ENCODE results near the gene KLHL3.
"Not testable (repeated sequence)": the region's sequence is repeated elsewhere in the genome, so short reads cannot be mapped to it uniquely, and the experiment has no call there.

The KLHL3 gene

DNA sequence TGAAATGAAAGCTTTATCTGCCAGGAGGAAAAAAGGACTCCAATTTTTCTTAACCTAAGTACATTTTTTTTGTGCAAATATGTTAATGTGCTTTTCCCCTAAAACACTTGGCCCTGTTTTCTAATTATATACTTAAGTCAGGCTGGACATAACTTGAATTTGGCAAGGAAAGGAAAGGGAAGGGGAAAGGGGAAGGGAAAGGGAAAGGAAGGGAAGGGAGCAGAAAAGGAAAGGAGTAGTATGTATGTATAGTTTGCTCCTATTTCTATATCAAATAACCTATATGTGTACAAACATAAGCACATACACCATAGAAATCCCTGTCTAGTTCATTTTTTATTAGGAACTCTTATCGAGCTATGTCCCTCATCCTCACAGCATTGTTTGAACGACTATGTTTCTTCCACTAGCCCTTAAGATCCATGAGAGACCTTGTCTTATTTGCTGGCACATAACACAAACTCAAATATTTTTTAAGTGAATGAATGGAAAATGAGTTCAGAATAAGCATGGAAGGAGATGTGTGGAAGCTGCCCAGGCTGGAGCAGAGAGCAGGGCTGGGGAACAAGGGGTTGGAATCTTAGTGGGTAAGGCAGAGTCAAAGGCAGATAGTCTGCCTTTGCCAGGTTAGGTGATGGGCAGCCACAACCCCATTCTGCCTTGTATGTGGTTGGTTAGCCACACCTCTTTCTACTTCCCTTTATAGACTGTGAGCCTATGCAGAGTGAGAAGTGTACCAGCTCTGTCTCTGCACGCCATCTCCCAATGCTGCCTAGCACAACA is 70.0 kb downstream of the KLHL3 start:
- ATAC-seq, result peak; percentile 97

DNA sequence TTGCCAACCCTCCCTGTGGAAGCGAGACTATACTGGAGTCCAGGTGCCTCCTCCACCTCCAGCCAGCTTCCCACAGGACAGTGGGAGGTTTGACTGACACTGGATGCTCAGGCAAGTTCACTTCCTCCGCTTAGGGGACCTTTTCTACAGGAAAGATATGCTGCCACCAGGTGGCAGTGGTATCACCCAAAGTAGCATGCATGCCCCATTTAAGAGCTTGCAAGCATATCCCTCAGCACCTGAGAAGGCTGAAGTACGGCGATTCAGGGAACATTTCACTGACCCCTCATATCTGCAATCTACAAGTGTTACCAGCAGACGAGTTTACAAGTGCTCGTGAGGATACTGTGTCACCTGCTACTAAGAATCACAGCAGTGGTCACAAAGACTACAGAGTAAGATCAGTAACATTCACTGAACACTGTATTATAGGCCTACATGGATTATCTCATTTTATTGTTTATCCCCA is 75.5 kb downstream of the KLHL3 start:
- peak; percentile 72 to 86 for ATAC-seq

DNA sequence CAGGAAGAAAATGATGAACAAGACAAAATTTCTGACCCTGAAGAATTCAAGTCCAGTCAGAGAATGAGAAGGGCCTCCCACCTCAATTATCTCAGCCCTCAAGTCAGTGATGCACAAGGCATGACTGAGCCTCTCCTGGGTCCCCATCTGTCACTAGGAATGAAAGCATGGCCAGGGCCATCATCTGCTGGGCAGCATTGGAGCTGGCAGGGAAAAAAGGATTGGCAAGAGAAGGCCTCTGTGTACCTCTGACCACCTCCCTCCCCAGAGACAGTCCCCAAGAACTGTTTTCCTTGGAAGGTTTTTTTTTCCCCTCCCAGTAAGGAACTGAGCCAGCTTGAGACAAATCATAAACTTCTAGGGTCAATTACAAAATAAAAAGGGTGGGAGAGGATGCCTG is 76.7 kb downstream of the KLHL3 start:
- no peak for ATAC-seq

DNA sequence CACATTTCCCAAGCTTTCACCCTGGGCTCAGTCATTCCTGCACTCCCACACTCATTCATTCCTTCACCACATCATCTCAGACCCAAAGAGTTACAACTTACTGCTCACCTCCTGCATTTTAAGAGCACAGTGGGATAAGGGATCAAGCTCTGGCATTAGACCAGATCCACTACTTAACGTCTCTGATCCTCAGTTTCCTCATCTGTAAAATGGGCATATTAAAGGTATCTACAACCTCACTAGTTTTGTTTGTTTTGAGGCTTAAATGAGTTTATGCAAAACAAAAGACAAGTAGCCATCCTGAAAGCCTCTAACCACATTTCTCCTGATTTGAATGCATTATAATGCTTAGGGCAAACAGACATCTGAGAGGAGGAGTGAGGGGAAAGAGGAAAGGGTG is 77.6 kb downstream of the KLHL3 start:
- ATAC-seq, result no peak

GRCh38 chr5:137657073-137657472 is 78.8 kb downstream of the KLHL3 start:
- no peak for ATAC-seq

GRCh38 chr5:137656558-137656957 is 79.3 kb downstream of the KLHL3 start:
- ATAC-seq, result no peak

GRCh38 chr5:137651022-137651421 is 84.9 kb downstream of the KLHL3 start:
- ATAC-seq, result no peak

DNA sequence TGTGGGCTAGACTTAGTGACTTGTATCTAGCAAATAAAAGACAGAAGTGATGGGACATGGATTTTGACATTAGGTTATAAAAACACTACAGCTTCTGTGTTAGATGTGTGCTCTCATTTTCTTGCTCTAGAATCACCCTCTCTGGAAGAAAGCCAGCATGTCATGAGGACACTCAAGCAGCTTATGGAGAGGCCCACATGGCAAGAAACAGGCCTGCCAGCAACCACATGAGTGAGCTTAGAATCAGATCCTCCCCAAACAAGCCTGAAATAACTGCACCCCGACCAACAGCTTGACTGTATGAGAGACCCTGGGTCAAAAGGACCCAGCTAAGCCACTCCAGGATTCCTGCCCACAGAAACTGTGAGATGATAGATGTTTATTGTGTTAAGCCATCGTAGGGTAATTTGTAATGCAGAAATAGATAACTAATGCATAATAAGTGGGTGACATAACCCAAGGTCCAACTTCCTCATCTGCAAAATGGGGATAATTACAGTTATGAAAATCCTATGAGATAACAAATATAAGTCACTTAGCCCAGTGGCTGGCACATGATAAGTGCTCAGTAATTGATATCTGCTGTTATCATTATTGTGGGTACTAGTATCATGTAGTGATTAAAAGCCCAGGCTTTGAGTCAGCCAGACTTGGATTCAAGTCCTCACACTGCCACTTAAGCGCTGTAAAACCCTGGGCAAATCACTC is 86.5 kb downstream of the KLHL3 start:
- ATAC-seq, result no peak

GRCh38 chr5:137648361-137648760 is 87.5 kb downstream of the KLHL3 start:
- no peak for ATAC-seq

DNA sequence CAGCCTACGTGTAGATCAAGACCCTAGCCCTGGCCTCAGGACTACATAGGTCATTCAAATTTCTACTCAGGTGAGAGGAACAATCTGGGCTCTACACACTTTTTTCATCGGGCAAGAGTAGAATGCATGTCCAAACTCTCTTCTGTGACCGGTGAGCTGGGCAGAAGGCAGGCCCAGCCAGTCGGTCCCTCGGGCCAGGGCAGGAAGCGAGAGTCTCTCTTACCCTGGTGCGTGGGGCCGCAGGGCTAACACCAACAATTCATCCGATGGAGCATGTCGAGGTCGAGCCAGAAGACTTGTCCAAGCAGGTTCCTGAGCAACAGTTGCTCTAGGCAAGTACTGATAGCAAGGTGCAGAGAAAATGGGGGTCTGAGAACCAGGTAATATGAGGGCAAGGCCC is 88.5 kb downstream of the KLHL3 start:
- no peak for ATAC-seq

- ATAC-seq, result no peak
These were observed 89.1 kb downstream of the KLHL3 start for GRCh38 chr5:137646761-137647160.

DNA sequence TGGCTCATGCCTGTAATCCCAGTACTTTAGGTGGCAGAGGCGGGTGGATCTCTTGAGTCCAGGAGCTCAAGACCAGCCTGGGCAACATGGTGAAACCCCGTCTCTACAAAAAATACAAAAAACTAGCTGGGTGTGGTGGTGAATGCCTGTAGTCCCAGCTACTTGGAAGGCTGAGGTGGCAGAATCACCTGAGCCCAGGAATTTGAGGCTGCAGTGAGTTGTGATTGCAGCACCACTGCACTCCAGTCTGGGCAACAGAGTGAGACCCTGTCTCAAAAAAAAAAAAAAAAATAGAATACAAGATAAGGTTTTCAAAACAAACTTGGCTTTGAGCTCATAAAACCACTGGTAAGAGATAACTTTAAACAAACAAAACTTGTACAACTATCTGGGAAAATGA is 92.8 kb downstream of the KLHL3 start:
- ATAC-seq, result not testable (repeated sequence)

DNA sequence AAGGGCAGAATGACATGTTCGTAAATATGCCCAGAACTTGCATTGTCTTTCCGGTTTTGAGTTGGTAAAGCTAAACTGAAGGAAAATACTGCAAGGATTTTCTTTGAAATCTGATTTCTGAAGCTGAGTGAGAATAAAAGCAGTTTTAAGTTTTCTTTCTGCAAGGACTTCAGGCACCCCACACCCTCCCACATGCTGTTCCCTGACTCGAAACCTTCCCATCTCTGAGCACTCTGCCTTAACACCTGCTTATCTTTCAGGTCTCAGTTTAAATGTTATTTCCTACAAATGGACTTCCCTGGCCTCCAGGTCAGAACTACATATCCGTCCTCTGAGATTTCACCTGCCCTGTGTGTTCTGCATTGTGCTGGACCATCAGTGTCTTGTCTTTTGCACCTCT is 93.8 kb downstream of the KLHL3 start:
- no peak for ATAC-seq

DNA sequence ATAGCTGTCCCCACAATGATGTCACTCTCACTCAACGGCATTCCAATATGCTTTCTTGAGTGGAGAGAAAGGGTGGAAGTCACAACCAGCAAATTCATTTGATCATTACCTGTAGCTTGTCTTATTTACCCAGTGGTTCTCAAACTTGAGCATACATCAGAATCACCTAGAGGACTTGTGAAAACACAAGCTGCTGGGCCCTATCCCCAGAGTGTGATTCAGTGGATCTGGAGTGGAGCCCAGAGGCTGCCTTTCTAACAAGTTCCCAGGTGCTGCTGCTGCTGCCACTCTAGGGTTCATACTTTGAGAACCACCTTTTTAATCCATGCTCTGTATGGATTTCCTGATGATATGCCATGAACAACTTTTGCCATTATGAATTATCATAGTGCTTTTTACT is 94.7 kb downstream of the KLHL3 start:
- ATAC-seq, result no peak

DNA sequence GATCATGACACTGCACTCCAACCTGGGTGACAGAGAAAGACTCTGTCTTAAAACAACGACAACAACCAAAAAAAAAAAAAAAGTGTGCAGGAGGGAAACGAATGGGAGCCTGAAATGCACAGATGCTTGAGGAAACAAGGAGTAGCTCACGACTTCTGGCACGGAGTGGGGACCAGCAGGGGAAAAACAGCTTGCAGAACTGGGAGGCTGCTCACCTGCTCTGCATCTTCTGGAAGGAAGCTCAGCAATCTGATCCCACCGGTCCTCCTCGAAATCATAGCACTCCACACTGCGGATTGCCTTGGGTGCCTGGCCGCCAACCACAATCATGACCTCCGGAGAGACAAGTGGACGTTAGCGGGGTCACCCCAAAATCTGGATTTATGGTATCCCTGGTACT is 96.2 kb downstream of the KLHL3 start:
- ATAC-seq, result no peak

GRCh38 chr5:137638841-137639240 is 97.0 kb downstream of the KLHL3 start:
- ATAC-seq, result no peak

GRCh38 chr5:137636830-137637714 is 98.8 kb downstream of the KLHL3 start:
- ATAC-seq, result no peak

DNA sequence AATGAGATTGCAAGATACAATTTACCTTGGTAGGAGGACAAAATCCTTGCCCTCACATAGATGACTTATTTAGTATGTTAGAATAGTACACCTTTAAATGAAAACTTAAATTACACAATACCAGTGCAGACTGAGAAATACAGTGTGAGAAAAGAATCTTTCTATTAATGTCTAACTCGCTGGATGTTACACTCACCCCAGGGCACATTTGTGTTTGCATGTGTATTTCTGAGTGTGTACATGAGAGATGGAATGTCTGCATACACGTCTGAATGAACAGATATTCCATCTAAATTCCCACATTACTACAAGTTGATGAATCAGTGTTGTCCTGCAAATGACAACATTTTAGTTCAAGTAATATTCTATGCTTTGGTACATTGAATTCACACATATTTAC is 99.8 kb downstream of the KLHL3 start:
- ATAC-seq, result no peak

DNA sequence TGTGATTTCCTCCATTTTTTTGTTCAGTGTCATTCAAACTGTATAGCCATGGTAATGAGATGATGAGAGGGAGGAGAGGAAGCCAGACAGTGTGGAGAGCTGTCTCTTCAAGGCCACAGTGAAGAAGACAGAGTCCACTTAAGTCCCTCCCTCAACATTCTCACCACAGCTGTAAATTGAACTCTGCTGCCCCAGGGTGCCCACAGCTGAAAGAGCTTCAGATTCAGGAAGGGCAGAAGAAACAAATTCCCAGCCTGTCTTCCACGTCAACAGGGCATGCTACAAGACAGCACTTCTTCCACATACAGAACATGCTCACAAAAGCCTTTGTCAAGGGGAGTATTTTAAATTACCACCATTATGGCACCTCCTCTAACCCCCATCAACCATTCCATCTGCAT is 100.4 kb downstream of the KLHL3 start:
- no peak for ATAC-seq

- ATAC-seq, result no peak
These were observed 102.0 kb downstream of the KLHL3 start for GRCh38 chr5:137633896-137634295.

DNA sequence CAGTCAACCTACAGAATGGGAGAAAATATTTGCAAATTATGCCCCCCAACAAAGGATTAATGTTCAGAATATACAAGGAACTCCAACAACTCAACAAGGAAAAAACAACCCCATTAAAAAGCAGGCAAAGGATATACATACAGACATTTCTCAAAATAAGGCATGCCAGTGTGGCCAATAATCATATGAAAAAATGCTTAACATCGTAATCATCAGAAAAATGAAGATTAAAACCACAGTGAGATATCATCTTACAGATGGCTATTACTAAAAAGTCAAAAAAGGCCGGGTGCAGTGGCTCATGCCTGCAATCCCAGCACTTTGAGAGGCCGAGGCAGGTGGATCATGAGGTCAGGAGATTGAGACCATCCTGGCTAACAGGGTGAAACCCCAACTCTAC is 103.2 kb downstream of the KLHL3 start:
- ATAC-seq, result no peak

DNA sequence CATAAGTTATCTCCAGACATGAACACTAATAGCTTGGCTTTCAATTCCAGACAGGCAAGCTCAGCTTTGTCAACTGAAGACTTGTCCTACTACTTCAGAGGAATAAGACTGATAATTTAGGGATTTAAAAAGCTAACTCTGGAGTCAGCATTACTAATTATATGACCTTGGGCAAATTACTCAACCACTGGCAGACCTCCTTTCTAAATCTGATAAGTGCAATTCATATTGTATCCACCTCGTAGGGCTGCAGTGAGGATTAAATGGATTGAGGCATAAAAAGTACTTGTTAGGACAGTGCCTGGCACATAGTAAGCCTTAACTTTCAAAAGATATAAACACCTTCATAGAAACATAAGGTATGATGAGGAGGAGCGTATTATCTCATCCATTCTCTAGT is 104.4 kb downstream of the KLHL3 start:
- ATAC-seq, result no peak

DNA sequence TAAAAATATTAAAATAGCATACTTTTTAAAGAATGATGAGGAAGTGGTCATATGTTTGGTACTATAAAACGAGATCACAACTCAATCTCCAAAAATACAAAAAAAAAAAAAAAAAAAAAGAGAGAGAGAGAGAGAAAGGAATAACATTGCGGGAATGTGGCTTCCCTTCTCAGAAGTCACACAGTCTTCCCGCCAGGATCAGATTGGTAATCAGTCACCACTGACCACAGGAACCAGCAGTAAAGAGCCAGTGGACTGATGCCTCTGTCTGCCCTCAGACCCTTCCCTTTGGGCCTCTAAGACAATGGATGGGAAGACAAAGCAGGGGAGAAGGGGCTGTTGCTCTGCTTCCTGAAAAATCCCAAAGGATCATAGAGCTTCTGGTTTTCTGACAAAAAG is 104.9 kb downstream of the KLHL3 start:
- ATAC-seq, result no peak

Measured in activated CD4-positive, CD25-positive, alpha-beta regulatory T cell treated with anti-CD3 and anti-CD28 coated beads, Interleukin-2, amount 50 U/mL, for 24 hours (primary cell).